Stimulated activated CD4-positive, alpha-beta T cell treated with anti-CD3 and anti-CD28 coated beads, Interleukin-4, amount 100 ng/mL, for 4 hours (primary cell): ENCODE data around the gene SMIM21.

ENCODE experiments used
- DNase-seq, 2 experiments: peaks; one replicate each; pipeline ENCODE4 v3.0.0-alpha.2; 2020

The SMIM21 gene

GRCh38 chr18:75421656-75422055, 5.8 kb downstream of the SMIM21 start:
- DNase-seq = no peak

GRCh38 chr18:75418293-75419005, 9.1 kb downstream of the SMIM21 start:
- DNase-seq = no peak

GRCh38 chr18:75410611-75411010, 16.9 kb downstream of the SMIM21 start:
- no peak for DNase-seq

- no peak for DNase-seq
Measured at GRCh38 chr18:75409806-75410205, 17.7 kb downstream of the SMIM21 start.

- DNase-seq = peak in 1 of 2 experiments; percentile 56
Measured at GRCh38 chr18:75408554-75409506, 18.7 kb downstream of the SMIM21 start.

- DNase-seq = no peak
Measured at GRCh38 chr18:75407468-75408437, 19.8 kb downstream of the SMIM21 start.

GRCh38 chr18:75406491-75407445, 20.7 kb downstream of the SMIM21 start:
- DNase-seq = no peak

- no peak for DNase-seq
Measured at GRCh38 chr18:75405351-75405750, 22.2 kb downstream of the SMIM21 start.

- DNase-seq = no peak
Measured at GRCh38 chr18:75400366-75400765, 27.1 kb downstream of the SMIM21 start.

- no peak for DNase-seq
Measured at GRCh38 chr18:75395137-75395536, 32.4 kb downstream of the SMIM21 start.

- DNase-seq = no peak
Measured at GRCh38 chr18:75393721-75394120, 33.8 kb downstream of the SMIM21 start.

GRCh38 chr18:75392226-75392578, 35.3 kb downstream of the SMIM21 start:
- DNase-seq = no peak

GRCh38 chr18:75391279-75392225, 36.0 kb downstream of the SMIM21 start:
- DNase-seq = no peak

GRCh38 chr18:75390854-75391253, 36.6 kb downstream of the SMIM21 start:
- DNase-seq = no peak

GRCh38 chr18:75384144-75384543, 43.4 kb downstream of the SMIM21 start:
- no peak for DNase-seq

GRCh38 chr18:75378376-75379315, 48.9 kb downstream of the SMIM21 start:
- DNase-seq = no peak

GRCh38 chr18:75377926-75378325, 49.6 kb downstream of the SMIM21 start:
- no peak for DNase-seq

- DNase-seq = no peak
Measured at GRCh38 chr18:75377258-75377657, 50.2 kb downstream of the SMIM21 start.

- no peak for DNase-seq
Measured at GRCh38 chr18:75376004-75376403, 51.5 kb downstream of the SMIM21 start.
